ENCODE measurements around the gene HHIPL1. TPM values are rescaled to one million over a fixed set of nuclear protein-coding genes. Genes with fewer than 3 reads are reported as not detected.
A peak's percentile ranks its signal among the peaks of the same experiment; 100 is the strongest.

Gene HHIPL1
- total RNA-seq, 4 donors from 2014 or later, result 2.6 to 3.9 (median 3.1) TPM

GRCh38 chr14:99612071-99612737 lies 32.7 kb upstream of the HHIPL1 start:
- Histone ChIP-seq H3K27ac (no peak overlapping the region), H3K36me3 (no peaks in the 10 kb centered on the region), H3K4me1 (peaks cover 0 to 10% (median 5%) of the 10 kb centered on the region in 4 donors), H3K9me3 (no peaks in the 10 kb centered on the region), H3K27me3 (peaks cover 0 to 8% of the 10 kb centered on the region in 2 donors), H3K4me3 (no peak overlapping the region)
- TF ChIP-seq EP300 (IDR thresholded peaks at IDR 0.05) (no peak), POLR2A (IDR thresholded peaks at IDR 0.05) (no peak), CTCF (IDR thresholded peaks at IDR 0.05) (no peak)
- DNase-seq (ENCODE audit: low spot score in 2 of 2), result no peak
- 82 to 86% methylated on average over 11 of the region's 11 CpGs for WGBS, 2 donors

- Histone ChIP-seq H3K36me3 (no peaks in the 10 kb centered on the region), H3K27me3 (peaks cover 0 to 8% of the 10 kb centered on the region in 2 donors), H3K9me3 (no peaks in the 10 kb centered on the region), H3K27ac (no peak overlapping the region), H3K4me1 (peaks cover 0 to 10% (median 5%) of the 10 kb centered on the region in 4 donors), H3K4me3 (no peak overlapping the region)
- TF ChIP-seq EP300 (IDR thresholded peaks at IDR 0.05) (no peak), CTCF (IDR thresholded peaks at IDR 0.05) (no peak), POLR2A (IDR thresholded peaks at IDR 0.05) (no peak)
- 41 to 50% methylated on average over 7 to 8 of the region's 8 CpGs for WGBS, 2 donors
- no peak for DNase-seq (ENCODE audit: low spot score in 2 of 2)
Observed at GRCh38 chr14:99612738-99613330, 32.1 kb upstream of the HHIPL1 start.

GRCh38 chr14:99615497-99616157 lies 29.3 kb upstream of the HHIPL1 start:
- no peak overlapping the region for H3K4me3 ChIP-seq
- peaks cover 0 to 15% (median 5%) of the 10 kb centered on the region in 4 donors for H3K4me1 ChIP-seq
- 18 to 19% methylated on average over 7 of the region's 7 CpGs for WGBS, 2 donors
- peaks cover 0 to 10% of the 10 kb centered on the region in 2 donors for H3K27me3 ChIP-seq
- no peak for DNase-seq (ENCODE audit: low spot score in 2 of 2)
- H3K36me3 ChIP-seq, result no peaks in the 10 kb centered on the region
- no peak for TF ChIP-seq CTCF (IDR thresholded peaks at IDR 0.05)
- no peak for TF ChIP-seq EP300 (IDR thresholded peaks at IDR 0.05)
- TF ChIP-seq POLR2A (IDR thresholded peaks at IDR 0.05), result no peak
- H3K9me3 ChIP-seq, result no peaks in the 10 kb centered on the region
- H3K27ac ChIP-seq, result peak overlapping the region in 2 of 4 donors; percentile 7 to 19

- WGBS, 2 donors, result 58 to 62% methylated on average over 16 of the region's 16 CpGs
- Histone ChIP-seq H3K27ac (no peak overlapping the region), H3K36me3 (no peaks in the 10 kb centered on the region), H3K4me1 (peaks cover 0 to 15% (median 5%) of the 10 kb centered on the region in 4 donors), H3K4me3 (no peak overlapping the region), H3K9me3 (no peaks in the 10 kb centered on the region), H3K27me3 (peaks cover 0 to 17% of the 10 kb centered on the region in 2 donors)
- TF ChIP-seq EP300 (IDR thresholded peaks at IDR 0.05) (no peak), POLR2A (IDR thresholded peaks at IDR 0.05) (no peak), CTCF (IDR thresholded peaks at IDR 0.05) (no peak)
- no peak for DNase-seq (ENCODE audit: low spot score in 2 of 2)
Observed at GRCh38 chr14:99616832-99617800, 27.8 kb upstream of the HHIPL1 start.

All from tibial nerve (tissue), 4 donors.